Thymus (tissue), 11 donors: ENCODE measurements around the gene AJM1. TPM values are rescaled to one million over a fixed set of nuclear protein-coding genes. Genes with fewer than 3 reads are reported as not detected.
"Not testable (repeated sequence)": the region's sequence is repeated elsewhere in the genome, so short reads cannot be mapped to it uniquely, and the experiment has no call there.

ENCODE experiments used
- DNase-seq, 9 donors: peaks; one replicate each; pipeline ENCODE4 v3.0.0-alpha.2; 2013; ENCODE audit warnings: low spot score in 9 of 9, low read depth in 6 of 9, missing footprints in 1 of 9
- H3K27ac ChIP-seq, 2 donors: one replicate each; pipeline ENCODE4 v1.5.1; 2013; ENCODE audit warnings: control low read depth in 1 of 2, low read depth in 1 of 2, low read length in 1 of 2, mild to moderate bottlenecking in 1 of 2, moderate library complexity in 1 of 2
- H3K27me3 ChIP-seq, 2 donors: one replicate each; pipeline ENCODE4 v1.5.1; 2013; ENCODE audit warnings: low read length in 1 of 2; ENCODE audit not compliant: control insufficient read depth in 2 of 2, insufficient read depth in 1 of 2
- H3K36me3 ChIP-seq, 2 donors: one replicate each; pipeline ENCODE4 v1.5.1; 2013; ENCODE audit warnings: low read length in 1 of 2, mild to moderate bottlenecking in 1 of 2, moderate library complexity in 1 of 2; ENCODE audit not compliant: control insufficient read depth in 2 of 2, insufficient read depth in 2 of 2
- H3K4me1 ChIP-seq, 2 donors: one replicate each; pipeline ENCODE4 v1.5.1; 2013; ENCODE audit warnings: low read length in 2 of 2; ENCODE audit not compliant: control insufficient read depth in 2 of 2, insufficient read depth in 2 of 2
- H3K4me3 ChIP-seq, 2 donors: one replicate each; pipeline ENCODE4 v1.5.1; 2013; ENCODE audit warnings: low read length in 2 of 2, control low read depth in 1 of 2, mild to moderate bottlenecking in 1 of 2
- H3K9me3 ChIP-seq, 2 donors: one replicate each; pipeline ENCODE4 v1.5.1; 2013; ENCODE audit warnings: low read length in 1 of 2, mild to moderate bottlenecking in 1 of 2; ENCODE audit not compliant: control insufficient read depth in 2 of 2, insufficient read depth in 1 of 2
- WGBS: extraction: QIAGEN DNeasy Blood & Tissue Kit; methylation state at CpG from one replicate; pipeline ENCODE4 v1.1.7; 2013; 5-methylcytosine and 5-hydroxymethylcytosine counted together
- polyA plus RNA-seq: library from polyadenylated mRNA; stranded (reverse); fragments of 200-250 nt; gene quantifications from one replicate; pipeline ENCODE4 v1.2.3, GENCODE V29; 2013
- total RNA-seq: library from RNA; stranded (reverse); fragments of 120-200 nt; gene quantifications from one replicate; pipeline ENCODE4 v1.2.4, GENCODE V29; 2013
- donor health status: healthy.

The AJM1 gene
- total and polyA plus RNA-seq, 2 donors = 0.42 to 1.8 TPM

DNA sequence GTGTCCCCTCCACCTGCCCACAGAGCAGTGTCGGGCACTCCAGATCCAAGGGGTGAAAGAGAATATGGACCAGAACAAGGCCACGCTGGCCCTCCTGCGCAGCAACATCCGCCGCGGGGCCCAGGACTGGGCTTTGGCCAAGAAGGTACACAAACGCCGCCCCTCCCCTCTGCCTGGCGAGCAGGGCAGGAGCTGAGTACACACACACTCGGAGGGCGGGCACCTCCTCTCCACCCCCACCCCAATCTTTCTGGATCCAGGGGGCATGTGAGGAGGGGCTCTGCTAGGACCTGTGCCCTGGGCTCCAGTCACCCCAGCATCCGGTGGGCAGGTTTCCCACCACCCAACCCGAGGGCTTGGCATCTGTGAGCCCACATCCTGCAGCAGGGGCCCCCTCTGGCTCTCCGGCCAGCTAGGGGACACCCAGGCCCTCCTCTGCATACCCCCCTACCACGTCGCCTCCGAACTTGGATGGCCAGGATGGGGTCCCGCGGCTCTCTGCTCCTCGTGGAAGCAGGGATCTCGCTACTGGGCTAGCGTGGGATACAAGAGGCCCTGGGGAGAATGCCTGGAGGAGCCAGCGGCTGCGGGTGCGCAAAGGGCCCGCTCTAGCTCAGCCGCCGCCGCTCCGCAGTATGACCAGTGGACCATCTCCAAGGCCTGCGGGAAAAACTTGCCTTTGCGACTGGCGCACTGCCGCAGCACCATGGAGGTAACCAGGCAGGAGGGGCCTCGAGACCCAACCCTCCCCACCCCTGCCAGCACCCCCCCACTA is 43.0 kb upstream of the AJM1 start:
- Histone ChIP-seq H3K4me1 (peaks cover 32 to 70% of the 10 kb centered on the region in 2 donors), H3K27me3 (peaks cover 0 to 35% of the 10 kb centered on the region in 2 donors), H3K4me3 (peak overlapping the region; percentile 44 to 55), H3K9me3 (peaks cover 0 to 10% of the 10 kb centered on the region in 2 donors), H3K27ac (peak overlapping the region in 1 of 2 donors; percentile 89), H3K36me3 (peaks cover 4 to 6% of the 10 kb centered on the region in 2 donors)
- 32% methylated on average over 35 of the region's 35 CpGs for WGBS
- DNase-seq = peak in 1 of 9 donors; percentile 47

DNA sequence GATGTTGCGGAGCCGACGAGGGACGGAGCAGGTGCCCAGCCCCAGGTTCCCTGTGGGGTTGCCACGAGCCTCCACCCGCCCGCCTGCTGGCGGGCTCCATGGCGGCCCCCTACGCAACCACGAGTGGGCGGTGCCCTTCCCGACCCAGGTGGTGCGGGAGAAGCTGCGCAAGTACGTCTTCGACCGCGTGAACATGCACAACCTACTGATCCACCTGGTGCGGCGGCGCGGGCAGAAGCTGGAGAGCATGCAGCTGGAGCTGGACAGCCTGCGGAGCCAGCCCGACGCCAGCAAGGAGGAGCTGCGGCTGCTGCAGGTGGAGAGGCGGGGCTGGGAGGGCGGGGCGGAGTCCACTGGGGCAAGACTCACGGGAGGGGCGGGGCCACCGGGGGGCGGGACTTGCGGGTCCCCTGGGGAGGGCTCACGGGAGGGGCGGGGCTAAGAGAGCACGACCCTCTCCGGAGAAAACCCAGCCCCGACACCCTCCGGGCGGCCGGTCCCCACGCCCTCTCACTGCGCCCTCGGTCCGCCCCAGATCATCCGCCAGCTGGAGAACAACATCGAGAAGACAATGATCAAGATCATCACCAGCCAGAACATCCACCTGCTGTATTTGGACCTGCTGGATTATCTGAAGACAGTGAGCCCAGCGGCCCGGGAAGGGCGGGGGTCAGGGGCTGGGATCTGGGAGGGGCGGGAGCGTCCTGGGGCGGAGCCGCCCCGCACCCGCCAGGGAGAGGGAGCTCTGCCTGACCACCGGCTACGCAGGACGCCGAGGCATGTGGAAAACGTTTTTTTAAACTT is 42.2 kb upstream of the AJM1 start:
- peak in 8 of 9 donors; percentile 67 to 95 (median 90) for DNase-seq
- Histone ChIP-seq H3K4me1 (peaks cover 30 to 62% of the 10 kb centered on the region in 2 donors), H3K4me3 (peak overlapping the region; percentile 44 to 55), H3K27ac (peak overlapping the region; percentile 69 to 89), H3K27me3 (peaks cover 0 to 35% of the 10 kb centered on the region in 2 donors), H3K9me3 (peaks cover 0 to 10% of the 10 kb centered on the region in 2 donors), H3K36me3 (no peaks in the 10 kb centered on the region)
- WGBS = under 1% methylated on average over 63 of the region's 63 CpGs

DNA sequence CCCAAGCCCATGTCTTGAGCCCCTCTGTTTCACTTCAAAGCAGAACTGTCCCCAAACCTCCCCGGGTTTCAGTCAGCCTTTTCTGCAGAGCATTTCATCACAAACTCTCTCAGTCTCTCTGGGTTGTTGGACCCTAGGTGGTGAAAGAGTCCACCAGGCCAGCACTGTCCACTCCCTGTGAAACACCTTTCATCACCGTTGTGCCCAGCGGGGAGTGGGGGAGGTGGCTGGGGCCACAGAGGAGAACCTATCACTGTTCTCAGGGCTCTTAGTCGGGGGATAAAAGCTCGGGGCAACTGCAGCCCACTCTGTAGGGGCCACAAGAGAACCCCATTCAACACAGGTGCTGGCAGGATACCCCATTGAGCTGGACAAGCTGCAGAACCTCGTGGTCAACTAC is 40.0 kb upstream of the AJM1 start:
- 83% methylated on average over 6 of the region's 6 CpGs for WGBS
- Histone ChIP-seq H3K27me3 (peaks cover 0 to 31% of the 10 kb centered on the region in 2 donors), H3K36me3 (peaks cover 0 to 2% of the 10 kb centered on the region in 2 donors), H3K9me3 (peaks cover 0 to 10% of the 10 kb centered on the region in 2 donors), H3K4me1 (peaks cover 23 to 51% of the 10 kb centered on the region in 2 donors), H3K27ac (no peak overlapping the region), H3K4me3 (no peak overlapping the region)
- DNase-seq = no peak

DNA sequence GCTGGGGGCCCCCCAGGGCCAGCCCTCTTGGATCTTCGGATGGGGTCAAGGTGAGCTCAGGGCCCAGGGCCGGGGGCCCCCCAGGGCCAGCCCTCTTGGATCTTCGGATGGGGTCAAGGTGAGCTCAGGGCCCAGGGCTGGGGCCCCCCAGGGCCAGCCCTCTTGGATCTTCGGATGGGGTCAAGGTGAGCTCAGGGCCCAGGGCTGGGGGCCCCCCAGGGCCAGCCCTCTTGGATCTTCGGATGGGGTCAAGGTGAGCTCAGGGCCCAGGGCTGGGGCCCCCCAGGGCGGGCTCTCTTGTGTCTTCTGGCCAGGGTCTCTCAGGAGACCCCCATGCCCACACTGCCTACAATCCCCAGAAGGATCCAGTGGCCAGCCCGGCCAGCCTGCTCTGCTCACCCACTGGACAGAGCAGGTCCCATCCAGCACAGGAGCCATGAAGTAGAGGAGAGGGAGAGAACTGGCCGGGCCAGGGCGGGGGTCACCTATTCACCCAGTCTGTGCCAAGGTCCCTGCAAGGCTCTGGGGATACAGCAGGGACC is 39.2 kb upstream of the AJM1 start:
- Histone ChIP-seq H3K9me3 (peaks cover 0 to 10% of the 10 kb centered on the region in 2 donors), H3K27me3 (peaks cover 0 to 29% of the 10 kb centered on the region in 2 donors), H3K4me1 (peaks cover 23 to 46% of the 10 kb centered on the region in 2 donors)
- not testable (repeated sequence) for DNase-seq, H3K27ac ChIP-seq, H3K36me3 ChIP-seq, H3K4me3 ChIP-seq
- WGBS = 96% methylated on average over 8 of the region's 9 CpGs

DNA sequence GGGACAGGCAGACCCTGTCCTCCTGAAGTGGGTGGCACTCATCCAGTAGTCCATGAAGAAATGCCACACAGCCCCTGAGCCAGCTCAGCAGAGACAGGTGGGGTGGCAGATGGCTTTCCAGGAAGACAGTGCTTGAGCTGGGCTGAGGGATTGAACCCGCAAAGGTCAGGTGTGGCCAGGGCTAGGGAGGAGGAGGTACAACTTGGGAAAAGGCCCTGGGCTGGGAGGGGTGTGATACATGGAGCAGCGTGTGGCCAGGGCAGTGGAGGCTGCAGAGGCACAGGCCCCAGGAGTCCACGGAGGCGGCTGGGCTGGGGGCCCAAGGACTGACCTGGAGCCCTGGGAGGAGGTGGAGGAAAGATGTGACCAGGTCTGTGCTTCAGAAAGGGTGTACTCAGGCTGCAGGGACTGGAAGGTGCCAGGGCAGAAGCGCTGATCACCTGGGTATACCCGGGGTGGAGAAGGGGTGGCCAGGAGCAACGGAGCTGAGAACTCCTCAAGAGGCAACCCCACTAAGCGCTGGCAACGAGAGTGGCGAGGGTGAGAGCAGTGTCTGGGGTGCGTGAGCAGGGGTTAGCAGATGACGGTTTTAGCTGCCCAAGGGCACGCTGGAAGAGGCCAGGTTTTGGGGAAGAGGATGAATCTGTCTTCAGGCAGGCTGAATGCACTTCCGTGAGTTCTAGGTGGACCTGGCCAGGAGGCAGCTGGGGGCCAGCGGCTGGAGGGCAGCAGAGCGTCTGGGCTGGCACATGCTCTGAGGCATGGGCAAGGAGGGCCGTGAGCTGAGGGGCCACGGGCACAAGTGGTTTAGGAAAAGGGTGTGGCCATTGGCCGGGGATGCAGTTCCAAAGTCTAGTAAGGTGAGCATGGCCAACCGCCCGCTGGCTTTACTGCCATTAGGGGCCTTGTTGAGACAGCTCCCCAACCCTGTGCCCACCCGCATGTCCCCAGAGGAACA is 38.4 kb upstream of the AJM1 start:
- H3K27ac ChIP-seq = no peak overlapping the region
- peaks cover 0 to 2% of the 10 kb centered on the region in 2 donors for H3K36me3 ChIP-seq
- peaks cover 25 to 42% of the 10 kb centered on the region in 2 donors for H3K4me1 ChIP-seq
- 96% methylated on average over 22 of the region's 22 CpGs for whole genome bisulfite sequencing
- DNase-seq = no peak
- H3K27me3 ChIP-seq = peaks cover 0 to 26% of the 10 kb centered on the region in 2 donors
- peaks cover 0 to 9% of the 10 kb centered on the region in 2 donors for H3K9me3 ChIP-seq
- H3K4me3 ChIP-seq = no peak overlapping the region

DNA sequence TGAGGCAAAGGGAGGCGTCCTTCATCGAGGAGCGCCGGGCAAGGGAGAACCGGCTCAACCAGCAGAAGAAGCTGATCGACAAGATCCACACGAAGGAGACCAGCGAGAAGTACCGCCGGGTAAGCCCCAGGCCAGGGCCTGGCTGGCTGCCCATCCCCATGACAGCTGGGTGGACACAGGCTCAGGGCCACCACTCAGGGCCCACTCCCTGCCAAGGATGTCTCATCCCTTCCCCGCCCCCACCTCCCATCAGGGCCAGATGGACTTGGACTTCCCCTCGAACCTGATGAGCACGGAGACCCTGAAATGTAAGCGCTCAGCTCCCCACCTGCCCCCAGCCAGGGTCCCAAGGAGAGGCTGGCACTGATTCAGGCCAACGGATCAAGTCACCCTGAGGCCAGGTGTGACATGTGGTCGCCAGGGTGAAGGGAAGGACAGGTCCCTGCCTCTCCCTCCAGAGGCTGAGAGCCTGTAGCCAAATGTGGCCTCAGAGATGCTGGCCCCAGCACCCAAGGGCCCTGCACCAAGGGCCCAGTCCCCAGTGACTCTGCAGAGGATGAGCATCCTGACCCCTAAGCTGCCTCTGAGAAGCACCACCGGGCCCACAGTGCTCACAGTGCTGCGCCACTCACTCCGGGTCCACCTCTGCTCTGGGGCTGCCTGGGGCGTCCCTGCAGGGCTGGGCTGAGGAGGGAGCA is 37.6 kb upstream of the AJM1 start:
- Histone ChIP-seq H3K36me3 (peaks cover 2 to 3% of the 10 kb centered on the region in 2 donors), H3K4me1 (peaks cover 24 to 42% of the 10 kb centered on the region in 2 donors), H3K4me3 (no peak overlapping the region), H3K27me3 (peaks cover 0 to 17% of the 10 kb centered on the region in 2 donors), H3K9me3 (peaks cover 0 to 5% of the 10 kb centered on the region in 2 donors), H3K27ac (no peak overlapping the region)
- DNase-seq = no peak
- WGBS = 96% methylated on average over 20 of the region's 20 CpGs

DNA sequence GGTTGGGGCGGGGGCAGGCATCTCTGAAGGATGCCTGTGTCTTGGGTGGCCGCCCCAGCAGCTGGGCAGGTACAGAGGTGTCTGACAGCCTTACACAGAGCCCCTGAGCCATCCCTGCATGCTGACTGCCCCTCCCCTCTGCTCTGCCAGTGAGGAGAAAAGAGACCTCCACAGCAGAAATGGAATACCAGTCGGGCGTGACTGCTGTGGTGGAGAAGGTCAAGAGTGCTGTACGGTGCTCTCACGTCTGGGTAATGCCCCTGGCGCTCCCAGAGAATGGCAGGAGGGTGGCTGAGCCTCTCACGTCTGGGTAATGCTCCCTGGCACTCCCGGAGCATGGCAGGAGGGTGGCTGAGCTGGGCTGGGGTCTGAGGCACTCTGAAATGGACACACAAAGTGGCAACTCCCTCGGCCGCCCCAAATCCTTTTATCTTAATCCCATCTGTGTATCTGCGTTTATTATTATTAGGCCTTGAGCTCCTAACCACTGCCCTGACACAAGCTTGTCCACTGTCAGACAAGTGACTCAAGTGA is 37.0 kb upstream of the AJM1 start:
- Histone ChIP-seq H3K36me3 (peaks cover 6 to 8% of the 10 kb centered on the region in 2 donors), H3K4me1 (peaks cover 24 to 41% of the 10 kb centered on the region in 2 donors)
- DNase-seq = no peak

More for the DNA sequence above, 37.0 kb upstream of the AJM1 start:
- Histone ChIP-seq H3K27ac (no peak overlapping the region), H3K4me3 (no peak overlapping the region), H3K27me3 (peaks cover 0 to 13% of the 10 kb centered on the region in 2 donors), H3K9me3 (peaks cover 0 to 5% of the 10 kb centered on the region in 2 donors)
- WGBS = 97% methylated on average over 12 of the region's 12 CpGs
